NCI-H1436 treated with DMSO at 0.1 percent for 48 hours (cell line): Measurements from ENCODE around the gene KAZALD1.
"Not testable (repeated sequence)": the region's sequence is repeated elsewhere in the genome, so short reads cannot be mapped to it uniquely, and the experiment has no call there.

Experiments used
- DNase-seq: peaks from one replicate; lab custom pipeline; 2025; lab: John Stamatoyannopoulos, UW

Gene KAZALD1

GRCh38 chr10:101030496-101031127 is 31.2 kb upstream of the KAZALD1 start:
- no peak for DNase-seq

GRCh38 chr10:101031128-101031795 is 30.5 kb upstream of the KAZALD1 start, which contains the start of the genes PDZD7 and SFXN3:
Gene PDZD7, minus strand, starts transcription at chr10:101031129. Its CDS starts 910 bp downstream, at chr10:101030219.
Gene SFXN3, plus strand, starts transcription at chr10:101031234. Its CDS starts 3,461 bp downstream, at chr10:101034695.
- DNase-seq, result peak; percentile 70

GRCh38 chr10:101031796-101032636 is 29.8 kb upstream of the KAZALD1 start:
- DNase-seq, result no peak

- DNase-seq, result no peak
Observed at GRCh38 chr10:101032637-101033224, 29.1 kb upstream of the KAZALD1 start.

- no peak for DNase-seq
Observed at GRCh38 chr10:101033276-101033675, 28.5 kb upstream of the KAZALD1 start.

GRCh38 chr10:101034404-101034803 is 27.4 kb upstream of the KAZALD1 start:
- not testable (repeated sequence) for DNase-seq

GRCh38 chr10:101035314-101035713 is 26.5 kb upstream of the KAZALD1 start:
- no peak for DNase-seq

- no peak for DNase-seq
Observed at GRCh38 chr10:101035916-101036702, 25.7 kb upstream of the KAZALD1 start.

- DNase-seq, result no peak
Observed at GRCh38 chr10:101036726-101037125, 25.1 kb upstream of the KAZALD1 start.

GRCh38 chr10:101038484-101038883 is 23.3 kb upstream of the KAZALD1 start:
- DNase-seq, result no peak

- no peak for DNase-seq
Observed at GRCh38 chr10:101040061-101040460, 21.7 kb upstream of the KAZALD1 start.

GRCh38 chr10:101040851-101041250 is 20.9 kb upstream of the KAZALD1 start:
- no peak for DNase-seq

GRCh38 chr10:101041252-101041761 is 20.5 kb upstream of the KAZALD1 start:
- peak; percentile 51 for DNase-seq

- DNase-seq, result no peak
Observed at GRCh38 chr10:101042118-101042517, 19.7 kb upstream of the KAZALD1 start.

- DNase-seq, result peak; percentile 85
Observed at GRCh38 chr10:101042667-101043362, 19.0 kb upstream of the KAZALD1 start.

GRCh38 chr10:101043363-101043707 is 18.5 kb upstream of the KAZALD1 start:
- no peak for DNase-seq

- no peak for DNase-seq
Observed at GRCh38 chr10:101044117-101044516, 17.7 kb upstream of the KAZALD1 start.

GRCh38 chr10:101046332-101047238 is 15.2 kb upstream of the KAZALD1 start:
- no peak for DNase-seq

GRCh38 chr10:101047268-101047667 is 14.5 kb upstream of the KAZALD1 start:
- no peak for DNase-seq
